Activated CD8-positive, alpha-beta memory T cell treated with anti-CD3 and anti-CD28 coated beads for 36 hours (primary cell): ENCODE measurements around the gene CHRM2. TPM values are rescaled to one million over a fixed set of nuclear protein-coding genes. Genes with fewer than 3 reads are reported as not detected.

Experiments
- CTCF ChIA-PET: fragments of 350-600 bp; sonication (Branson Sonifier 250); formaldehyde crosslinking; loops from one replicate; lab custom pipeline; 2021; ENCODE audit warnings: antibody characterized with exemption; lab: Charles Lee
- POLR2A ChIA-PET: fragments of 350-600 bp; sonication (Branson Sonifier 250); formaldehyde crosslinking; loops from one replicate; lab custom pipeline; 2021; ENCODE audit warnings: antibody characterized with exemption; lab: Charles Lee
- total RNA-seq, 2 experiments: library from RNA; stranded (reverse); gene quantifications; one replicate each; pipeline ENCODE4 v1.2.3, GENCODE V29; 2021

The CHRM2 gene
- total RNA-seq, 2 experiments from 2014 or later, result not detected

DNA sequence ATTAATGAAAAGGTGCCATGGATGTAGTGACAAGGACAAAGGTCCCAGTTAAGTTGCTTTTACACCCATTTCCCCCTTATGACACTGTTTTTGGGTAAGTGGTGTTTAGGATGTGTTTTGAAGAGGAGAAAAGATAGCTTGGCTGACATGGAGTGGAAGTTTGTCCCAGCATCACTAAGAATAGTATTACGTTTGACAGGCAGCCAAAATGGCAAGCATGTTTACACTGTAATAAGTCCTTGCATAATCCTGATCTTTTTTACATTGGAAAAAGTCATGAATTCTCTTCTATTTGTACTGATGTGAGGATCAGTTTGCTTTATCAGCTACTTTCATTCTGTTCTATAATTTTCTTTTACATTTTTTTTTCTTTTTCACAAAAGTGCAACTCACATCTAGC lies 137.8 kb downstream of the CHRM2 start:
- POLR2A ChIA-PET, result no interaction called here
- CTCF ChIA-PET, result no interaction called here

GRCh38 chr7:137007001-137007694 lies 138.7 kb downstream of the CHRM2 start:
- POLR2A ChIA-PET, result no interaction called here
- CTCF ChIA-PET, result no interaction called here

DNA sequence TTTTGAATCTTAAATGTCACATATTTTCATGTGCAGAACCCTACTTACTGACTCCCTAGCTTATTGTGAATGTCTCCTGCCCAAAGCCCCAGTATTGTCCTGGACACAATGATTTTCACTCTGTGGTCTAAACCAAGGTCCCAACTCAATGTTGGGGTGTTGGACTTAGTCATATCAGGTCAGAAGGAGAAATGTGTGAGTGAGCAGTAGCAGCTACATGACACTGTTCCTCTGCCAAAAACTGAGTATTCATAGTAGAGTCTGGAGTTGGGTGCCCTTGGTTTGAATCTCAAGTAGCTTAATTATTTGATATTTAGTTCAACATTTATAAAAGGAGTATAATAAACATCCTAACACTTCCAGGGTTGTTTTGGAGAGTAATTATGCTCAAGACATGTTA lies 141.0 kb downstream of the CHRM2 start:
- ChIA-PET CTCF (no interaction called here), POLR2A (no interaction called here)

- ChIA-PET CTCF (no interaction called here), POLR2A (no interaction called here)
Observed at GRCh38 chr7:137015015-137015414, 146.6 kb downstream of the CHRM2 start.

DNA sequence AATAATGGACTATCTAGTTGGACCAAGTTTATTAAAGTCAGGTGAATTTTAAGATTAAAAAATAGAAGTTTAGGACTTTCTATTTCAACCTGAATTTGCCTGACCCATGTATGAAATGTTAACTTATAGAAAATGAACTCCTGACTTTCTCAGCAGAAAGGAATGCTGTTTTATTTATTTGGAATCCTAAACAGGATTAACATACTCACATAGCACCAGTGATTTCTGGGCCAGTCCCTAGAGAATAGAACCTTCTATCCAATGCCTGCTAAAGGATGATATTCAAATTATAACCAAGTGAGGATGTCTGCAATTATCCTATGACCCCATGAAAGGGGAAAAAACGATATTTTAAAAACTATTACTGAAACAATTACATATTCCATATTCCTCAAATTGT lies 148.8 kb downstream of the CHRM2 start:
- ChIA-PET CTCF (no interaction called here), POLR2A (no interaction called here)

DNA sequence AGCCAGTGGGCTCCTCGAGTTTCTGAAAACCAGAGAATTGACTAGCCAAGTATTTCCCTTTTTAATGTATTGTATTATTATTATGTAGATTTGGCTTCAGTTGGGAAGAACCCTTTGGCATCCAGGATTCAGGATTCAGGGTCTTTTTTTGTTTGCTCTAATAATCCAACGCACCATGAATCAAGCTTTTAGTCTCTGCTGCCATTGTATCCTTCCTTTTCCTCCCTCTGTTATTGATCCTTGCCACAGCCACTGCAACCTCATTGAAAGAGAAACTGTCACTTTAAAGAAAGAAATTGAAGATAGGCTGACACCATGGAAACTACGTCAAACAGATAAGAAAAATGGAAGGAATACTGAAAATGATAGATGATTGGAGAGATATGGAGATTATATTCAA lies 150.0 kb downstream of the CHRM2 start:
- POLR2A ChIA-PET, result no interaction called here
- CTCF ChIA-PET, result no interaction called here

DNA sequence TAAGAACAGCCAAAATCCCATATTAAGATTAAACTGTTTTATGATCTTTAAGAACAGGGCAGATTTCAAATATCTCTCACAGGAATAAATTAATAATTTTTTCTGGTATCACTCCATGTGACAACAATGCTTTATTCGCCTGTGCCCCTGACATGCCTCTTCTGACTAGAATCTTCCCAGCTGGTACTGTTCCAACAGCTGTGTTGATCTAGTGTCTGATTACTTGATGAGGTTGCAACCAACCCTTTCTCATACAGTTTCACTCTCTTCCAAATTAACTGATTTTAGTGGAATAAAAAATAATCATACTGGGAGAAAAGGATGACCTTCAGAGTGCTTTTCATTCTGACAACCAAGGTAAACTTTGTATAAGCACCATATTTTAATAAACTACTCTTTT lies 151.9 kb downstream of the CHRM2 start:
- POLR2A ChIA-PET, result no interaction called here

GRCh38 chr7:137025469-137026175 lies 157.2 kb downstream of the CHRM2 start:
- ChIA-PET POLR2A (no interaction called here), CTCF (no interaction called here)

More for the DNA sequence above, 151.9 kb downstream of the CHRM2 start:
- CTCF ChIA-PET, result no interaction called here

DNA sequence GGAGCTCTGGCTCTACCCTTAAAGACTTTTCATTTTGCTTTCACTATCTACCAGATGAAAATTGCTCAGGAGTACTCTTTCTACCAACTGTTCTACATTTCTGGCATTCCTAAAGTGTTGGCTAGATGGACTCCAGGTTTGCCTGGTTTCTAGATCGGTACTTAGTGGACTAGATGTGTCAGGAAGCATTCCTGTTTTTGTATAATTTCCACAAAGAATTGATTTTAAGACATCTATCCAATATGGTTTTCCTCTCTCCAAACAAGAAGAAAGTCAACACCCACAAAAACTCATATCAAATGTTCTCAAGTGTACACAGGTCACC lies 157.7 kb downstream of the CHRM2 start:
- POLR2A ChIA-PET, result no interaction called here
- CTCF ChIA-PET, result no interaction called here

GRCh38 chr7:137032436-137032835 lies 164.0 kb downstream of the CHRM2 start:
- ChIA-PET CTCF (no interaction called here), POLR2A (no interaction called here)

GRCh38 chr7:137036768-137037167 lies 168.3 kb downstream of the CHRM2 start:
- CTCF ChIA-PET, result no interaction called here
- POLR2A ChIA-PET, result no interaction called here

DNA sequence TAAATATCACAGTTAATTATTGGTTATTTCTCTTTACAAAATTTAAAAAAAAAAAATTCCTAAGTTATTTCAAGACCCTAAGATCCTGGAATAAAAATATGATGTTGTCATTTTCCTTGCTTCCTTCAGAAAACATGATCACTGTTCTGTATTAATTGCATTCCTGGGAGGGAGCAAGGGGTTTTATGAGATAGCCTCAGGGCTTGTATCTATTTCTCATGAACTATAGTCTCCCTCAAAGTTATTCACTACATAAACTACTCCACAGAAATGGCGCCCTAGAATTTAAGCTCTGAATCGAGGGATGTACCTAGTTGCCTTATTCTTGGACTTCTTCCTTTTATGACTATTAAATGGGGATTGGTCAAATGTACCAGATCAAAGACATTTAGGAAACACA lies 170.3 kb downstream of the CHRM2 start:
- CTCF ChIA-PET, result no interaction called here
- POLR2A ChIA-PET, result no interaction called here

GRCh38 chr7:137040745-137041144 lies 172.3 kb downstream of the CHRM2 start:
- ChIA-PET POLR2A (no interaction called here), CTCF (no interaction called here)

DNA sequence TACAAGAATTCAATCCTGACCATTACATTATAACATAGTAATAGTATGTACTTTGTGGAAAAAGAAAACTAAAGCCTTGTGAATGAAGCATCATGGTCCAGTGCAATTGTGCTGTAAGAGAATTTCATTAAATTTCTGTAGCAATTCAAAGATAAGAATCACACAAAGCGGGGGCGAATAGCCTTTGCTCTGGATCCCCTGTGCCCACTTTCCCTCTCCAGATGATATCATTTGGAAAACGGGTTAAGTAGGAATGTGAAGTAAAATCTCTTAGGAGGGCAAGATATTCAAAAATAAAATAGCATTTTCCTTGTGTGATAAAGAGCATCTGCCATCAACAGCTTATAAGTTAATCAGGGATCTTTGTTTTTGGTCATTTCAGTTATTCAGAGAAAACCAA lies 177.1 kb downstream of the CHRM2 start:
- ChIA-PET CTCF (no interaction called here), POLR2A (no interaction called here)

DNA sequence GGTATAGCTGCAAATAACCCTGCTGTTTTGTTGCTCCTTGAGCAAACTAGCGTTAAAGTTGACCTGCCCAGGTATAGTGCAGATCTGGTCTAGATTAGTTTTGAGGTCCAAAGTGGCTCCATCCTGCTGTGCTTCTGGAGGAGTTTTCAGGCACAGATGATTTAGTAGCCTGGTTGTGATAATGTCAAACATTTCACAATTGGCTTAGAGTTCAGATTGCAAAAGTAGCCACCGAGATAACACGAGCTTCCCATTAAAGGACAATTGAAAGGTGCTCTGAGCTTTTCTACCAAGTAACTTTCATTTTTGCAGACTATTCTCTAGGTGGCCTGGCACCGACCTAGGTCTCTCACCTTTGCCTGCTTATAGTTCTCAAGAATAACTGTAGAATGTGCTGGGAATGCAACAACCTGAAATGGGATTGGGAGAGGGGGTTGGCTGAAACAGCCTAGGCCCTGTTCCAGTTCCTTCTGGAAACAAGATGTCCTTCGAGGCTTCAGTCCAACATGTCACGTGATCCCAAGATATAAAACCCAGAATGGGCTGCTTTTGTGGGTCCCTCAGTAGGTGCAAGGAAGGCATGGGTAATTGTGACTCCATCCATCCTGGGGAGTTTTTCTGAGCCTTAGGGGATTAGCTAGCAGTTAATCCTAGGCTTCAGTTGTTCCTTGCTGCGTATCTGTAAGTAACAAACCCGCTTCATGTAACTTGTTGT lies 201.0 kb downstream of the CHRM2 start:
- POLR2A ChIA-PET, result no interaction called here
- CTCF ChIA-PET, result no interaction called here
